HG03135 (cell line): ENCODE data around the gene C13orf46.

ENCODE experiments used
- ATAC-seq: cut with Tn5 transposase; IDR thresholded peaks from one replicate; pipeline ENCODE4 v1.9.1; 2021; ENCODE audit warnings: mild to moderate bottlenecking, moderate library complexity; ENCODE audit not compliant: unreplicated experiment

The C13orf46 gene

GRCh38 chr13:113927661-113928581 lies 46.0 kb downstream of the C13orf46 start:
- no peak for ATAC-seq

DNA sequence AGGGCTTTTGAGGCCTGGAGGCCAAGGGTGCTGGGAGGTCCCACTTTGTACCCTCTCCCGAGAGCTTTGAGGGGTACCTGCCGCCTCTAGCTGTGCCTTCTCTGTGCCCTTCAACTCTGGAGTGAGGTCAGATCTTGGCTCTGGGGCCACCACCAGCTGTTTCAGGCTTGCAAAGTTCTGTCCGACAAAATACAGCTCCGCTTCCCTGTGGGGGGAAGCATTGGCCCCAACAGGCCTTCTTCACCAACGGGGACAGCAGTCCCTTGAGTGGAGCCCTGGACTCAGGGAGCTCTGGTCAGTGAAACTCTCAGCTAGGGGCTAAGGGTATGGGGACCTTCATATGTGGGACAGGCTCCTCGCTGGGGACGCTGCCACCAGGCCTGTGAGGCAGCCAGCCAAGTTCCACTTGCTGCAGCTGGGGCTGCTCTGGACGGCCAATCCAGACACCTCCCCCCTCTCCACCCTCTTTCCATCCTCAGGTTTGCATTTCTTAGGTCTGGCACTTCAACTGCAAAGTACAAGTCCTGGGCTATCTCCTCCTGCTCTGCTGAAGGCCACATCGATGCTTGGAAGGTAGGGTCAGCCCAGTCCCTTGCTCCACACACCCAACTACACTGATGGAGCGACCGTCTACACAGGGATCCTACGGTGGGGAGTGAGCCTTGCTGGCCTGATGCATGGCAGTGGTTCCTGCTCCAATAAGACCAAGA lies 46.8 kb downstream of the C13orf46 start:
- ATAC-seq = no peak

- no peak for ATAC-seq
These were observed 47.5 kb downstream of the C13orf46 start for GRCh38 chr13:113926301-113926761.

GRCh38 chr13:113924184-113924901 lies 49.5 kb downstream of the C13orf46 start:
- no peak for ATAC-seq

GRCh38 chr13:113923376-113924063 lies 50.4 kb downstream of the C13orf46 start:
- ATAC-seq = no peak

DNA sequence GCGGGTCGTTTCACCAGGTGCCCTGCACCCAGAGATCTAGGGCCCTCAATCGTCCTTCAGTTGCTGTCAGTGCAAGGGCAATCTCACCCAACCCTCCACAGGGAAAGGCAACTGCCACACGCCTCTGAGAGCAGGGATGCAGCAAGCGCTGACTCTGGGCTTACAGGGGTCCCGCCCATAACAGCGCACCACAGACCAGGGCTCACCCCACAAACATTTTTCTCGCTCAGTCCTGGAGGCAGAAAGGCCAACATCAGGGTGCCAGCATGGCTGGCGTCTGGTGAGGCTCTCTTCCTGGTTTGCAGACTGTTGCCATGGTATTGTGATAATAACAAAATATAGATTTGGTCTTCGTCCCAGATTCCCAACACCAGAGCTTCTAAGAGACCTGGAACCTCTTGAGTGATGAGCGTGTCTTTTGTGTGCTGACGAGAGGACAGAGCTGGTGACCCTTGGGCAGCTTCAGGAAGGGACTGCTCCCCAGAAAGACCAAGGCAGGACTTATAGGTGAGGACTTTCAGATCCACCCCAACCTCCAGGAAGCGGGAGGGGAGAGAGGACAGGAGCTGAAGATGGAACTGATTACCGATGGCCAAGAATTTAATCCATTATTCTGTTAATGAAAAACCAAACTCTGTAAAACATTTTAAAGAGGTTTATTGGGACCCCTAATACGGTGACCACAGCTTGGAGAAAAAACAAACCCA lies 51.3 kb downstream of the C13orf46 start:
- ATAC-seq = no peak

- no peak for ATAC-seq
These were observed 52.1 kb downstream of the C13orf46 start for GRCh38 chr13:113921763-113922162.

GRCh38 chr13:113920606-113921286 lies 53.1 kb downstream of the C13orf46 start:
- ATAC-seq = no peak

GRCh38 chr13:113919761-113920559 lies 53.9 kb downstream of the C13orf46 start:
- ATAC-seq = no peak

GRCh38 chr13:113918981-113919701 lies 54.7 kb downstream of the C13orf46 start:
- no peak for ATAC-seq

GRCh38 chr13:113918580-113918979 lies 55.3 kb downstream of the C13orf46 start:
- ATAC-seq = no peak

DNA sequence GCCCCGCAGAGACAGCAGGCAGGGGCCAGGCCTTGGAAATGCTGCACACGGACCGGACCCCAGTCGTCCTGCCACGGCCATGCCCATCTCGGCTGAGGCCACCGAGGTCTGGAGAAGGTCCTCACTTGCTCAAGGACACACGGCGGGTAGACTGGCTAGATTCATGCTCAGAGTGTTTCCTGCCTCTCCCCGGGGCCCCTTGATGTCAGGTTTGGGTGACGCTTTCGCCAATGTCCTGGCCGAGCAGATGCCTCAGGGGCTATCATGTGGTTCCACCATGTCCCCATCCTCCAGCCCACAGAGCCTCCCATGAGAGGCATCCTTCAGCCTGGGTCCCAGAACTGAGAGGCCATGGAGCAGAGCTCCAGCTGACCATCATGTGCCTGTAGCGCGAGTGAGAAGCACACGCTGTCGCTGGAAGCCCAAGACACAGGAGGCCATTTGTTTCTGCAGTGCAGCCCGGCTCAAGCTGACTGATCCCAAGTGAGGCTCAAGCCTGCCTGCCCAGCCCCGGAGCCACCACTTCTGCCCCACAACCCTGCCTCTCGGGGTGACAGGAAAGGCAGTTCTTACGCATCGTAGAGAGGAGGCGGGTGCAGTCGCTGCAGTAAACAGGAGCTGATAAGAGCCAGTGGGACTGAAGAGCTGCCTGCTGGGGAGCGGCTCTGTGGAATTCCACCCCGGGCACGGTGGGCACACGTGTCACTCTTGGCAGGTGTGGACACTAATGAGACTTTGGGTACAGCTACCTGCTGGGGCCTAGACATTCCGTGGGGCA lies 56.1 kb downstream of the C13orf46 start:
- ATAC-seq = no peak

DNA sequence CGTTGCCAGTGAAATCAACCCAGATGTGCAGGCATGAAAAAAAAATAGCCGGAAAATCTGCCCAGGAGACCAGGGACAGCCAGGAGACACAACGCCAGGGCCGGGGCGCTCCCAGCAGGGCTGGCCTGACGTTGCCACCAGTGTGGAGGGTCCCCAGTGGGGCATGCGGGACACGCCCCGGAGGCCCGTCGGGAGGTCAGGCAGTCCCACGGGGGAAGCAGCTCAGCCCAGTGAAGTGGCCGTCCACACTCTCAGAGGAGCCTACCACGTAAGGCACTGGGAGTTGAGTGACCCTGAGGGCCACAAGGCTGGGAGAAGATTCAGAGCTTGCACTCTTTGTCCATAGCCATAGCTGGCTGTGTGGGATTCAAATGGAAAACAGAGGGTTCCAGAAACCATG lies 56.8 kb downstream of the C13orf46 start:
- ATAC-seq = no peak

- ATAC-seq = no peak
These were observed 57.5 kb downstream of the C13orf46 start for GRCh38 chr13:113916330-113916815.

DNA sequence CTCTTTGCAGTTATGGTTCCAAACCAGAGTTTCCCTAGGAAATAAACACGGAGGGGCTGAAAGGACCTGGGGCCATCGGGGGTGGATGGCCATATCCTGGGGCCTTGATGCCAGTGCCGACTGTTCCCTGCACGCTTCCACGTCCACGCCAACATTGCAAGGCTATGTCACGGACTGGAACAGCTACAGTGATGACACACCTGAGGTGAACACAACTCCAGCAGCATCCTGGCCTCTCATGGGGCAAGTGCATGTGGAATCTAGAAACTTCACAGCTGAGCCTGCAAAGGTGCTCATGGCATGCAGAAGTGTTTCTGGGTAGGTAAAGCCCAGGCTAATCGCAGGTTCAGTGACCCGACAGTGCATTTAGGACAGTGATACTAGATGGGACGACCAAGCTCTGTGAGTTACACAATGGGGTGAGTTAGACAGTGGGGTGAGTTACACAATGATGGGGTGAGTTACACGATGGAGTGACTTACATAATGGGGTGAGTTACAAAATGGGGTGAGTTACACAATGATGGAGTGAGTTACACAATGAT lies 58.0 kb downstream of the C13orf46 start:
- no peak for ATAC-seq

GRCh38 chr13:113915012-113915763 lies 58.7 kb downstream of the C13orf46 start:
- no peak for ATAC-seq
